OCI-LY3 (cell line): ENCODE results near the gene RAMP1.

Source experiments
- CTCF ChIP-seq: fragments of 200-600, 300-600 bp; sonication (generic); IDR thresholded peaks from 2 replicates; pipeline ENCODE4 v1.5.1; 2014; ENCODE audit warnings: antibody characterized with exemption, low read length, low read depth
- EZH2phosphoT487 ChIP-seq: fragments of 200-600 bp; shearing (Covaris generic); IDR thresholded peaks from 2 replicates; pipeline ENCODE4 v1.6.1; 2018; ENCODE audit warnings: antibody characterized with exemption, mixed run types, low read depth

- TF ChIP-seq EZH2phosphoT487, result no peak
- TF ChIP-seq CTCF, result no peak
Observed at GRCh38 chr2:237907144-237907543, 47.7 kb downstream of the RAMP1 start.
